GM23338 (cell line): Measurements from ENCODE around the gene DLG2.

Source experiments
- EZH2 ChIP-seq: fragments of 200-600 bp; sonication (generic); IDR thresholded peaks from one replicate; pipeline ENCODE4 v1.8.0; 2017; ENCODE audit warnings: antibody characterized with exemption, mild to moderate bottlenecking, low read depth; ENCODE audit not compliant: unreplicated experiment
- EZH2phosphoT487 ChIP-seq: fragments of 200-600 bp; sonication (generic); IDR thresholded peaks from one replicate; pipeline ENCODE4 v1.8.1; 2018; ENCODE audit warnings: antibody characterized with exemption; ENCODE audit not compliant: unreplicated experiment
- JUNB ChIP-seq: IDR thresholded peaks from one replicate; pipeline ENCODE4 v1.6.1; 2016; ENCODE audit warnings: antibody characterized with exemption; ENCODE audit not compliant: unreplicated experiment
- NANOG ChIP-seq: IDR thresholded peaks from 2 replicates; pipeline ENCODE4 v1.6.1; 2016; ENCODE audit warnings: antibody characterized with exemption, borderline replicate concordance
- POLR2AphosphoS5 ChIP-seq: IDR thresholded peaks from 2 replicates; pipeline ENCODE4 v1.6.1; 2016; ENCODE audit warnings: antibody characterized with exemption, low read depth
- ZNF114 ChIP-seq: fragments of 250-450 bp; sonication (Bioruptor Pico); IDR thresholded peaks from 2 replicates; pipeline ENCODE4 v1.5.0; 2020; ENCODE audit warnings: mild to moderate bottlenecking, moderate library complexity
- TF ChIP-seq, protein P1 (sequence below), 2 experiments: fragments of 200-600 bp in 1 of 2; sonication (generic) in 1 of 2; conservative IDR thresholded peaks; 2 replicates each; pipeline versions ENCODE4 v1.5.1 to v1.6.1; 2016 to 2017; ENCODE audit warnings: antibody characterized with exemption in 2 of 2, low read depth in 2 of 2, mild to moderate bottlenecking in 2 of 2, moderate library complexity in 1 of 2
- TF ChIP-seq, protein P2 (sequence below): IDR thresholded peaks from one replicate; pipeline ENCODE4 v1.6.1; 2018; ENCODE audit warnings: antibody characterized with exemption; ENCODE audit not compliant: unreplicated experiment

DNA sequence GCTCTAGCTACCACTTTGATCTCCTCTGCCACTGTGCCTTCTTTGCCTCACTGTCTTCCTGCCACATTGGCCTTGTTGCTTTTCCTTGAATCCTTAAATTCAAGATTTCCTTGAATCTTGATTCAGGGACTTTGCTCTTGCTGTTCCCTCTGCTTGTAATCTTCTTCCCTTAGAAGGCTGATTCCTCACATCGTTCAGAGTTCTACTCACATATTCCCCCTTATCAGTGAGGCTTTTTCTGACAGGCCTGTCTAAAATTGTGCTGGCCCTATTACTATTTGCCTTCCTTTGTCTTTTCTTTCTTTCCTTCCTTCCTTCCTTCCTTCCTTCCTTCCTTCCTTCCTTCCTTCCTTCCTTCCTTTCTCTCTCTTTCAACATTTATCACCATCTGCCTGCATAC is 2134.1 kb downstream of the DLG2 start:
- TF ChIP-seq, protein P1, sequence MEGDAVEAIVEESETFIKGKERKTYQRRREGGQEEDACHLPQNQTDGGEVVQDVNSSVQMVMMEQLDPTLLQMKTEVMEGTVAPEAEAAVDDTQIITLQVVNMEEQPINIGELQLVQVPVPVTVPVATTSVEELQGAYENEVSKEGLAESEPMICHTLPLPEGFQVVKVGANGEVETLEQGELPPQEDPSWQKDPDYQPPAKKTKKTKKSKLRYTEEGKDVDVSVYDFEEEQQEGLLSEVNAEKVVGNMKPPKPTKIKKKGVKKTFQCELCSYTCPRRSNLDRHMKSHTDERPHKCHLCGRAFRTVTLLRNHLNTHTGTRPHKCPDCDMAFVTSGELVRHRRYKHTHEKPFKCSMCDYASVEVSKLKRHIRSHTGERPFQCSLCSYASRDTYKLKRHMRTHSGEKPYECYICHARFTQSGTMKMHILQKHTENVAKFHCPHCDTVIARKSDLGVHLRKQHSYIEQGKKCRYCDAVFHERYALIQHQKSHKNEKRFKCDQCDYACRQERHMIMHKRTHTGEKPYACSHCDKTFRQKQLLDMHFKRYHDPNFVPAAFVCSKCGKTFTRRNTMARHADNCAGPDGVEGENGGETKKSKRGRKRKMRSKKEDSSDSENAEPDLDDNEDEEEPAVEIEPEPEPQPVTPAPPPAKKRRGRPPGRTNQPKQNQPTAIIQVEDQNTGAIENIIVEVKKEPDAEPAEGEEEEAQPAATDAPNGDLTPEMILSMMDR (conservative IDR thresholded peaks at IDR 0.05; ENCODE audit: low read depth in 2 of 2) = no peak
- TF ChIP-seq POLR2AphosphoS5 (no peak), EZH2phosphoT487 (no peak), ZNF114 (CRISPR knock-in tag) (no peak), EZH2 (no peak), JUNB (no peak), NANOG (no peak)
- TF ChIP-seq, protein P2, sequence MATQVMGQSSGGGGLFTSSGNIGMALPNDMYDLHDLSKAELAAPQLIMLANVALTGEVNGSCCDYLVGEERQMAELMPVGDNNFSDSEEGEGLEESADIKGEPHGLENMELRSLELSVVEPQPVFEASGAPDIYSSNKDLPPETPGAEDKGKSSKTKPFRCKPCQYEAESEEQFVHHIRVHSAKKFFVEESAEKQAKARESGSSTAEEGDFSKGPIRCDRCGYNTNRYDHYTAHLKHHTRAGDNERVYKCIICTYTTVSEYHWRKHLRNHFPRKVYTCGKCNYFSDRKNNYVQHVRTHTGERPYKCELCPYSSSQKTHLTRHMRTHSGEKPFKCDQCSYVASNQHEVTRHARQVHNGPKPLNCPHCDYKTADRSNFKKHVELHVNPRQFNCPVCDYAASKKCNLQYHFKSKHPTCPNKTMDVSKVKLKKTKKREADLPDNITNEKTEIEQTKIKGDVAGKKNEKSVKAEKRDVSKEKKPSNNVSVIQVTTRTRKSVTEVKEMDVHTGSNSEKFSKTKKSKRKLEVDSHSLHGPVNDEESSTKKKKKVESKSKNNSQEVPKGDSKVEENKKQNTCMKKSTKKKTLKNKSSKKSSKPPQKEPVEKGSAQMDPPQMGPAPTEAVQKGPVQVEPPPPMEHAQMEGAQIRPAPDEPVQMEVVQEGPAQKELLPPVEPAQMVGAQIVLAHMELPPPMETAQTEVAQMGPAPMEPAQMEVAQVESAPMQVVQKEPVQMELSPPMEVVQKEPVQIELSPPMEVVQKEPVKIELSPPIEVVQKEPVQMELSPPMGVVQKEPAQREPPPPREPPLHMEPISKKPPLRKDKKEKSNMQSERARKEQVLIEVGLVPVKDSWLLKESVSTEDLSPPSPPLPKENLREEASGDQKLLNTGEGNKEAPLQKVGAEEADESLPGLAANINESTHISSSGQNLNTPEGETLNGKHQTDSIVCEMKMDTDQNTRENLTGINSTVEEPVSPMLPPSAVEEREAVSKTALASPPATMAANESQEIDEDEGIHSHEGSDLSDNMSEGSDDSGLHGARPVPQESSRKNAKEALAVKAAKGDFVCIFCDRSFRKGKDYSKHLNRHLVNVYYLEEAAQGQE = no peak
